ENCODE data around the gene DNAAF1.

DNA sequence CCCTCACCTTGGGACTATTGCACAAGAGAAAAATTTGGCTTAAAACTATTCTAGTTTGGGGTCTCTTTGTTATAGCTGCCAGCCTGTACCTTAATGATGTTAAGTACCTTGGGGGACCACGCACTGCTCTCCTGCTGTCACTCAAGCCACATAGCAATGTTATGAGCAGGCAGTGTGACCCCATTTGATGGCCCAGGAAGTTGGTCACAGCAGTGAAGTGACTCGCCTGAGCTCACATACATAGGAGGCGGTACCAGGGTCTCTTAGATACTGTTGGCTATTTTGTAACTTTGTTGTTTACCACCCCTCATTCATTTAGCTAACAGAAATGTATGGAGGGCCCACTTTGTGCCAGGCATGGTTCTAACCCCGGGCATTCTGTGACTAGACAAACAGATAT is 78.3 kb downstream of the DNAAF1 start:
- TF ChIP-seq POLR2A (IDR thresholded peaks at IDR 0.05), result no peak
- TF ChIP-seq, protein P1, sequence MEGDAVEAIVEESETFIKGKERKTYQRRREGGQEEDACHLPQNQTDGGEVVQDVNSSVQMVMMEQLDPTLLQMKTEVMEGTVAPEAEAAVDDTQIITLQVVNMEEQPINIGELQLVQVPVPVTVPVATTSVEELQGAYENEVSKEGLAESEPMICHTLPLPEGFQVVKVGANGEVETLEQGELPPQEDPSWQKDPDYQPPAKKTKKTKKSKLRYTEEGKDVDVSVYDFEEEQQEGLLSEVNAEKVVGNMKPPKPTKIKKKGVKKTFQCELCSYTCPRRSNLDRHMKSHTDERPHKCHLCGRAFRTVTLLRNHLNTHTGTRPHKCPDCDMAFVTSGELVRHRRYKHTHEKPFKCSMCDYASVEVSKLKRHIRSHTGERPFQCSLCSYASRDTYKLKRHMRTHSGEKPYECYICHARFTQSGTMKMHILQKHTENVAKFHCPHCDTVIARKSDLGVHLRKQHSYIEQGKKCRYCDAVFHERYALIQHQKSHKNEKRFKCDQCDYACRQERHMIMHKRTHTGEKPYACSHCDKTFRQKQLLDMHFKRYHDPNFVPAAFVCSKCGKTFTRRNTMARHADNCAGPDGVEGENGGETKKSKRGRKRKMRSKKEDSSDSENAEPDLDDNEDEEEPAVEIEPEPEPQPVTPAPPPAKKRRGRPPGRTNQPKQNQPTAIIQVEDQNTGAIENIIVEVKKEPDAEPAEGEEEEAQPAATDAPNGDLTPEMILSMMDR (IDR thresholded peaks at IDR 0.05), result no peak

Measured in heart left ventricle (tissue), 13 donors.